ENCODE results near the gene FBLN2. TPM values are rescaled to one million over a fixed set of nuclear protein-coding genes. Genes with fewer than 3 reads are reported as not detected.

Gene FBLN2
- not detected in 2 replicates for total RNA-seq (2016; rRNA removed; fragmentation: Illumina TruSeq; extraction: Trizol)
- total RNA-seq (2016; cell fraction: cytosol; rRNA removed; fragmentation: Illumina TruSeq; extraction: Trizol; ENCODE audit: low read depth): not detected in 2 replicates
- total RNA-seq (2016; cell fraction: insoluble cytoplasmic fraction; rRNA removed; fragmentation: Illumina TruSeq; extraction: Trizol): not detected in 2 replicates
- not detected in 2 replicates for total RNA-seq (2016; cell fraction: membrane; rRNA removed; fragmentation: Illumina TruSeq; extraction: Trizol)
- not detected in 2 replicates for total RNA-seq (2016; cell fraction: nucleus; rRNA removed; fragmentation: Illumina TruSeq; extraction: Trizol)
- polyA plus RNA-seq (2011; rRNA removed): 0.04 TPM in 1 of 2 replicates, not detected in the other
- 0.04 TPM in 2 replicates for polyA plus RNA-seq (2011; cell fraction: cytosol; rRNA removed)
- polyA plus RNA-seq (2011; cell fraction: nucleus; rRNA removed): 0.02 and 0.05 TPM in 2 replicates
- 0.05 and 0.08 TPM in 2 replicates for polyA plus RNA-seq (2012)
- polyA plus RNA-seq (2016; cell fraction: cytosol; fragmentation: Illumina TruSeq; extraction: Trizol; ENCODE audit: low read depth): not detected in 2 replicates
- polyA plus RNA-seq (2016; cell fraction: insoluble cytoplasmic fraction; fragmentation: Illumina TruSeq; extraction: Trizol; ENCODE audit: low read depth): not detected in 2 replicates
- not detected in 2 replicates for polyA plus RNA-seq (2016; cell fraction: membrane; fragmentation: Illumina TruSeq; extraction: Trizol; ENCODE audit: low read depth)
- polyA plus RNA-seq (2016; cell fraction: nucleus; fragmentation: Illumina TruSeq; extraction: Trizol; ENCODE audit: insufficient read depth, low read depth): not detected in 2 replicates
- 0.06 and 0.12 TPM in 2 replicates for polyA minus RNA-seq (2011; rRNA and poly(A)+ RNA removed; ENCODE audit: low replicate concordance)
- not detected in 2 replicates for polyA minus RNA-seq (2011; cell fraction: cytosol; rRNA and poly(A)+ RNA removed)
- polyA minus RNA-seq (2011; cell fraction: nucleus; rRNA and poly(A)+ RNA removed): 0.37 TPM in 1 of 2 replicates, not detected in the other
- Bru-seq, nascent RNA: percentile 1 among the genes with signal in this experiment
- BruChase-seq, experiment 1, labeled RNA remaining after a 6-hour chase: not detected
- BruChase-seq, experiment 2, labeled RNA remaining after a 2-hour chase: percentile 3 among the genes with signal in this experiment
- long read RNA-seq, experiment 1: 0 reads
- long read RNA-seq, experiment 2: 0 reads

DNA sequence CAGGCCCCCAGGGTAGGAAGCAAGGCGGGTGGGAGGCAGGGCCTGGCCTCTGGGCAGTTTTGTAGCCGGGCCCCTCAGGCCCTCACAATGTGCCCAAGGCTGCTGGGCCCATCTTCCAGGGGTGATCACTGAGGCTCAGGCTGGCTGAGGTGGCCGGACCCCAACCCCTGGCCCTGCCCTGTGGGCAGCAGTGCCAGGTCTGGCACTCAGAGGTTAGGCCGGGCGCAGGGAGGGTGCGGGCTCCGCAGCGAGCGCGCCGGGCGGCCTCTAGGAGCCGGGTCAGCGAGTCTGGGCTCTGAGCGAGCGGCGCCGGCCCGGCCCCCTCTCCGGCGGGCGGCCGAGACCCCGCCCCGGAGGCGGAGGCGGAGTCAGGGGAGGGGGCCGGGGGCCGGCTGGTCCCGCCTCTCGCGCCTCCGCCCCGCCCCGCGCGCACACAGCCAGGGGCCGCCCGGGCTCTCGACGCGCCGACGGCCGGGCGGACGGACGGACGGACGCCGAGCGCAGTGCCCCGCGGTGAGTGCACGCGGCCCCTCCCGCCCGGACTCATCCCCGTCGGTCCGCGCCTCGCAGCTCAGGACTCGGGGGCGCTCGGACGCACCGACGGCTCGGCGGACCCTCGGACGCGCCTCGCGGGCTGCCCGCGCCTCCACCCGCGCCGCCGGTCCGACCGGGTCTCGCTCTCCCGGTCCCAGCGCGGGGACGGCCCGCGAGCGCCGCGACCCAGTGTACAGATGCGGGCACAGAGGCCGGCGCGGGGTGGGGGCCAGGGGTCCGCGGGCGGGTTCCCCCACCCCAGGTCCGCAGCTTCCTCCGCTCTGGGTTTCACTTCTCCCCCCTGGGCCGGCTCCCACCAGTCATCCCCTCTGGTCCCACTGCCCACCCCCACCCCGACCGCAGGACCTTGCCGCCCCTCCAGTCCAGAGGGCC, at the start of gene FBLN2:
FBLN2 (plus strand) TSS at position 430 of the 927 bp plus-strand sequence. CDS start 21,231 bp downstream, outside the sequence.
- H2AFZ ChIP-seq (ENCODE audit: low read length): no peak within 1 kb of the TSS
- intact Hi-C loops (cut with micrococcal nuclease; ENCODE audit: unreplicated experiment): no loop called here
- ATAC-seq: peak; percentile 78

More for the DNA sequence above, at the start of gene FBLN2:
- peaks cover 14 to 84% of the 10 kb centered on the region in 2 experiments for H3K27me3 ChIP-seq (ENCODE audit: control insufficient read depth in 1 of 2, insufficient read depth in 2 of 2, low read length in 2 of 2)
- FAIRE-seq: no peak
- H3K36me3 ChIP-seq (replicated peaks in 1 of 2; ENCODE audit: control insufficient read depth in 1 of 2, insufficient read depth in 2 of 2, low read length in 2 of 2): no peaks in the 10 kb centered on the region
- no peaks in the 10 kb centered on the region for H3K9me3 ChIP-seq (ENCODE audit: low read length)
- peaks cover 3% of the 10 kb centered on the region; the same call in 1 of the 2 replicates for H4K20me1 ChIP-seq (ENCODE audit: insufficient read depth, low read length)
- in situ Hi-C loops (cut with HindIII; ENCODE audit: extremely low pct_ligation_motif_present, low pct_unique_long_range_greater_than_20kb): no loop called here
- TF ChIP-seq ZNF770 (CRISPR knock-in tag; IDR thresholded peaks at IDR 0.05) (no peak), ZNF777 (CRISPR knock-in tag; IDR thresholded peaks at IDR 0.05) (peak; percentile 83), ZNF629 (CRISPR knock-in tag; conservative IDR thresholded peaks at IDR 0.05) (peak; percentile 83)
- TF ChIP-seq, protein P1, sequence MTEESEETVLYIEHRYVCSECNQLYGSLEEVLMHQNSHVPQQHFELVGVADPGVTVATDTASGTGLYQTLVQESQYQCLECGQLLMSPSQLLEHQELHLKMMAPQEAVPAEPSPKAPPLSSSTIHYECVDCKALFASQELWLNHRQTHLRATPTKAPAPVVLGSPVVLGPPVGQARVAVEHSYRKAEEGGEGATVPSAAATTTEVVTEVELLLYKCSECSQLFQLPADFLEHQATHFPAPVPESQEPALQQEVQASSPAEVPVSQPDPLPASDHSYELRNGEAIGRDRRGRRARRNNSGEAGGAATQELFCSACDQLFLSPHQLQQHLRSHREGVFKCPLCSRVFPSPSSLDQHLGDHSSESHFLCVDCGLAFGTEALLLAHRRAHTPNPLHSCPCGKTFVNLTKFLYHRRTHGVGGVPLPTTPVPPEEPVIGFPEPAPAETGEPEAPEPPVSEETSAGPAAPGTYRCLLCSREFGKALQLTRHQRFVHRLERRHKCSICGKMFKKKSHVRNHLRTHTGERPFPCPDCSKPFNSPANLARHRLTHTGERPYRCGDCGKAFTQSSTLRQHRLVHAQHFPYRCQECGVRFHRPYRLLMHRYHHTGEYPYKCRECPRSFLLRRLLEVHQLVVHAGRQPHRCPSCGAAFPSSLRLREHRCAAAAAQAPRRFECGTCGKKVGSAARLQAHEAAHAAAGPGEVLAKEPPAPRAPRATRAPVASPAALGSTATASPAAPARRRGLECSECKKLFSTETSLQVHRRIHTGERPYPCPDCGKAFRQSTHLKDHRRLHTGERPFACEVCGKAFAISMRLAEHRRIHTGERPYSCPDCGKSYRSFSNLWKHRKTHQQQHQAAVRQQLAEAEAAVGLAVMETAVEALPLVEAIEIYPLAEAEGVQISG (CRISPR knock-in tag; IDR thresholded peaks at IDR 0.05): 0 out of 2 replicates have a peak, but pooled peaks have one; percentile 16
- 46% methylated on average over 6 of the region's 107 CpGs for WGBS (ENCODE audit: low lambda C conversion rate)
- POLR2A ChIA-PET: no interaction called here
- no peak within 1 kb of the TSS for H3K27ac ChIP-seq (ENCODE audit: extremely low read length, insufficient read depth, low read length)
- H3K4me3 ChIP-seq (replicated peaks in 1 of 3; ENCODE audit: insufficient read depth in 1 of 3, low read depth in 2 of 3, low read length in 3 of 3): peak within 1 kb of the TSS in 1 of 3 experiments; percentile 43; a peak in 1 of 6 replicates
- no peak for DNase-seq (ENCODE audit: low spot score)
- no peaks in the 10 kb centered on the region for H3K4me1 ChIP-seq (ENCODE audit: insufficient read depth, low read length)
- CTCF ChIA-PET (ENCODE audit: low intra/inter-chr PET ratio, low total read pairs): no interaction called here
- no TSS peak for BruUV-seq (replicated peaks)
- peak within 1 kb of the TSS; percentile 51; the same call in 1 of the 2 replicates for H3K4me2 ChIP-seq (ENCODE audit: low read depth, low read length)
- H3K9ac ChIP-seq (ENCODE audit: insufficient read depth, low read depth, low read length): no peak within 1 kb of the TSS
- H3K79me2 ChIP-seq (ENCODE audit: insufficient read depth, low read length): no peaks in the 10 kb centered on the region

All from HepG2 (cell line).